ENCODE measurements around the gene TEX101.

The TEX101 gene

DNA sequence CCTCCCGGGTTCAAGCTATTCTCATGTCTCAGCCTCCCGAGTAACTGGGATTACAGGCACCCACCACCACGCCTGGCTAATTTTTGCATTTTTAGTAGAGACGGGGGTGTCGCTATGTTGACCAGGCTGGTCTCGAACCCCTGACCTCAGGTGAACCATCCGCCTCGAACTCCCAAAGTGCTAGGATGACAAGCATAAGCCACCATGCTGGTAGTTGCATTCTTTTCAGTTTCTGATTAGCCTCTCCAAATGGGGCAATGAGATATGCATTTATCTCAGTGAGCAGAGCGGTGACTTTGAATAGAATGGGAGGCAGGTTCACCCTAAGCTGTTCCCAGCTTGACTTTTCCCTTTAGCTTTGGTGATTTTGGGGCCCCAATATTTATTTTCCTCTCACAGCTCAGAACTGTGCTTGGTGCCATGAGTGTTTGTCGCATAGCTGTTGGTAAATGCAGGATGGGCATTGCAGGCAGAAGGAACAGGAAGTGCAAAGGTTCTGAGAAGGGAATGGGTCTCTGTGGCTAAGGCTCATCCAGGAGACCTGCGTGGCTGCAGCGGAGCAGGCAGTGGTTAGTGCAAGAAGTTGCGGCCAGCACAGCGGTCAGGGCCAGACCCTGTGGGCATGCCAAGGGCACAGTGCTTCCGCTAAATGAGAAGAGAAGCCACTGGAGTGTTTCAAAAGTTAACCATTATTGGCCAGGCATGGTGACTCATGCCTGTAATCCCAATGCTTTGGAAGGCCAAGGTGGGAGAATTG, 30.0 kb downstream of the TEX101 start:
- DNase-seq (ENCODE audit: extremely low spot score, insufficient read length, low read depth) (no peak), FAIRE-seq (no peak)

DNA sequence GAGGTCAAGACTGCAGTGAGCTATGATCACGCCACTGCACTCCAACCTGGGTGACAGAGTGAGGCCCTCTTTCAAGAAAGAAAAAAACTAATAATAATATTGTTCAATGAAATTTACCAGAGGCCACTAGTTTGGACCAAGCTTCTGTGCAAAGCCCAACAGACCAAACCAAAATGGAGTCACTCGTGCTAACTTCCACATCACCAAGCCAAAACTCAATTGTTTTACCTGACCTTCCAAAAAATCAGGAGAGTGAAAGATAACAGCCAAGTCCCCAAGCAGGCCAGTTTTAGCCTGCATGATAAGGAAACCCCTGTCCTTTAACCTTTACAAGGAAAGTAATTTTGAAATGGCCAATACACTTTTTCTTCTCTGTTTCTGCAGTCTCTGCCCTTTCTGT, 30.7 kb downstream of the TEX101 start:
- no peak for FAIRE-seq
- no peak for DNase-seq (ENCODE audit: extremely low spot score, insufficient read length, low read depth)

DNA sequence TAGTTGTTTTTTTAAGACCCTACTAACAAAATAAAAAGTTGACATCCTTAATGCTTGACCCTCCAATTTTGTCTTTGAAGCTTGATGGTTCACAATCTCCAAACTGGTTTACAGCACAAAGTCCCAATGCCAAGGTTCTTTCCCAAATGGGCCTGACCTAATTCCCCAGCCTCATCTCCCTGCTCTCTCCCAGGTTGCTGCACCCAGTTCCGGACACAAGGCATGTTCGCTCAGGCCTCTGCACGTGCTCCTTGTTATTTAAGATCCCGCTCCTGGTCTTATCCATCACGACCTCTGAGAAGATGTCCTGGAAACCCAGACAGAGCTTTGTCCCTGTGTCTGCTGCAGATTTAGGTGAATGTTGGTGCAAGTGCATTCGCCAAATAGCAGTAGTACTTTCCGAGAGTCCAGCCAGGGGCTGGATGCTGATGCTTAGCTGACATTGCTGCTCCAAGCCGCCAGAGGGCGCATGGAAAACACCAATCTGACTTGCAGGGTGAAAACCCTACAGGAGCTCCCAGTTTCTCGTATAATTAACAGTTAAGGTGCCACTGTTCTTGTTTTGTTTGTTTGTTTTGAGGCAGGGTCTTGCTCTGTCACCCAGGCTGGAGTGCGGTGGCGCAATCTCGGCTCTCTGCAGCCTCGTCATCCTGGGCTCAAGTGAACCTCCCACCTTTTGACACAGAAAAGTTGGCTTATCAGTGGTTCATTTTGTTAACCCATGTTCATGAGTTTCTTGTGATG, 32.2 kb downstream of the TEX101 start:
- DNase-seq (ENCODE audit: extremely low spot score, insufficient read length, low read depth) (peak; percentile 58), FAIRE-seq (peak; percentile 82)

DNA sequence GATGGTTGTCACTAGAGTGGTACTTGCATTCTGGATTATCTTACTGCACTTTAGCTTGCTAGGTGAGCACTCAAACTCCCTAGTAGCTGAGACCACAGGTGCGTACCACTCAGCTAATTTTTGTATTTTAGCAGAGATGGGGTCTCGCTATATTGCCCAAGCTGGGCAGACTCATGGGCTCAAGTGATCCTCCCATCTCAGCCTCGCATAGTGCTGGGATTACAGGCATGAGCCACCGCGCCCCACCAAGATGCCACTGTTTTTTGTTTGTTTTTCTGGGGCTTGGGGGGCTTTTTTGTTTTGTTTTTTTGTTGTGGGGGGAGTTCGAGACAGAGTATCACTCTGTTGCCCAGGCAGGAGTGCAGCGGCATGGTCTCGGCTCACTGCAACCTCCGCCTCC, 33.0 kb downstream of the TEX101 start:
- no peak for DNase-seq (ENCODE audit: extremely low spot score, insufficient read length, low read depth)
- FAIRE-seq, result no peak

DNA sequence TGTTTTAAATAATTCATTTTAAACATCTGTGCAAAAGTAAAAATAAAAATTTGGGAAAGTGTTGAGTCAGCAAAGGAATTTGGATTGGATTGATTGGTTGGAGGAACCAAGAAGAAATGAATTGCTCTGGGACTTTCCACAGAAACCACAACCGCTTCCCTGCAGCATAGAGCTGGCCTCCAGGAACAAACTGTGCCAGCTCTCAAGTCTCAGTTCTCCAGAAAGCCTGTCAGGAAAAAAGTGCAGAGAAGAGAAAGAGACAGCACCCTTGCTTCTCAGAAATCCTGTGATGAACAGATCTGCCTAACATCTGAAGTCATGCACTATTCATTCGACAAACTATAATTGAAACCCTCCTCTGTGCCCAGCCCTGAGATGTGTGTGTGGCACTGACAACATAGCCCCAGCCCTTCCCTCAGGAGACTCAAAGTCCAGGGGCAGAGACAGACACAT, 35.9 kb downstream of the TEX101 start:
- no peak for DNase-seq (ENCODE audit: extremely low spot score, insufficient read length, low read depth)
- FAIRE-seq, result no peak

DNA sequence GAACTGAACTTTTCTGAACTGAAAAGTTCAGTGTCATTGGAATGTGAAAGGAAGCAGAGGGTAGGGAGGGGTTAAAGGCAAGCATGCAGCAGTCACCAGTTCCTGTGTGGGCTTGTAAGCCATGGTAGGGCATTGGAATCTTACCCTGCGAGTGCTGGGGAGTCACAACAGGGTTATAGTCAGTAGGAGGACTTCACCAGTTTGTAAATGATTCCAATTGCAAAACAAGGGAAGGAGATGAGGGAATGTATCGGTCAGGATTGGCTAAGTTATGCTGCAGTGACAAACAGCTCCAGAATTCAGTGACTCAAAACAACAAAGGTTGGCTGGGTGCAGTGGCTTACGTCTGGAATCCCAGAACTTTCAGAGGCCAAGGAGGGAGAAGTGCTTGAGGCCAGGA, 37.9 kb downstream of the TEX101 start:
- FAIRE-seq, result no peak
- no peak for DNase-seq (ENCODE audit: extremely low spot score, insufficient read length, low read depth)

DNA sequence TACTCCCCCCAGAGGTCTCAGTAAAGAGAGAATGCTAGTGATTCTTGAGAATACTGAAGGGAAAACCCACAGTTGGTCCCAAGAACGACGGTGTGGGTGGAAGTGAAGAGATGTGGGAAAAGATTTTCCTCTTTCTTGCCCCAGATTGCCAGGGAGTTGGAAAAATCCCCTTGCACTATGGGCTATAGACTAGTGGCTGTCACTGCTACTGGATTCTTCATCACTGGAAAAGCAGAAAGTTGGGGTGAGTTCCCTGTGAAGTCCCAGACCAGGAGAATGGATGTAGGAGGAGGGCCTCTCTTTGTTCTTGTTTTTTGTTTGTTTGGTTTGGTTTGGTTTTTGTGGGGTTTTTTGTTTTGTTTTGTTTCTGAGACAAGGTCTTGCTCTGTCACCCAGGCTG, 39.3 kb downstream of the TEX101 start:
- FAIRE-seq, result no peak
- DNase-seq (ENCODE audit: extremely low spot score, insufficient read length, low read depth), result no peak

DNA sequence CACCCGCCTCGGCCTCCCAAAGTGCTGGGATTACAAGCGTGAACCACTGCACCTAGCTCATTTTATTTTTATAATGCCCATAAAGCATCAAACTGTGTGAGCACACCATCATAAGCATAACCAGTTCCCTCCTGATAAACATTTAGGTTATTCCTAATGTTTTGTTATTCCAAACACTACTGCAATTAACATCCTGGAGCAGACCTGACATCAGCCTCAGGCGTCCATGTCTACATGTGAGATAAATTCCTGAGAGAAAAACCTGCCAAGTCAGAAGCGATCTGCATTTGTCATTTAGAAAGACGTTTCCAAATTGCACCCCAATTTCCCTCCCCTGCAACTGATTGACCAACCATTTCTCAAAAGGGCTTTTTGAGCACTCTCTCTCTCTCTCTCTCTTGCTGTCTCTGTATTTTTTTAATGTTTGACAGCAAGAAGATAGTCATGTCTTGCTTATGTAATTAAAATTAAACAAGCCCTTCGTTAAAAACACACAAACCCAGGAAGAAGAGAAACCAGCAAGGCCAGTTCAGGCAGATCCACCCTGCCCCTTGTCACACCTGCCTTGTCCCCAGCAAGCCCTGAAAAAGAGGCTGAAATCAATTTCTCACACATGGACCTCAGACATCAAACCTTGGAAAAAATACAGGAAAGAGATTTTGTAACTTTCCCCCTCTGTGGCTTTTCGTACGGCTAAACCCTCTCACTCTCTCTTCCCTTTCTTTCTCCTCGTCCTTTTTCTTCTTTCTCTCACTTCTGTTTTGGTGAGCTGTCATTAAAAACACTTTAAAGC, 40.8 kb downstream of the TEX101 start:
- DNase-seq (ENCODE audit: extremely low spot score, insufficient read length, low read depth) (no peak), FAIRE-seq (no peak)

DNA sequence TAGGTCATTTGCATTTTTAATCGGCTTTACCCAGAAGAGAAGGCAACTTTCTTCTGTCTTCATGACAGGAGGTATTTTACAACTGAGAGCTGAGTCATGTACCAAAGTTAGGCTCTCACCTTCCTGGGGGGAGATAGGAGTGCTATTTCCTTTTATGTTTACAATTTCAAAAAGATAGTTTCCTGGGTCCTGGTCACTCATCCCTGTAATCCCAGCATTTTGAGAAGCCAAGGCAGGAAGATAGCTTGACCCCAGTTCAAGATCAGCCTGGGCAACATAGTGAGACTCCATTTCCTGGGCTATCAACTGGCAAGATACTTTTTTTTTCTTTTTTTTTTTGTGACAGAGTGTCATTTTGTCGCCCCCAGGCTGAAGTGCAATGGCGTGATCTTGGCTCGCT, 43.1 kb downstream of the TEX101 start:
- DNase-seq (ENCODE audit: extremely low spot score, insufficient read length, low read depth) (no peak), FAIRE-seq (no peak)

DNA sequence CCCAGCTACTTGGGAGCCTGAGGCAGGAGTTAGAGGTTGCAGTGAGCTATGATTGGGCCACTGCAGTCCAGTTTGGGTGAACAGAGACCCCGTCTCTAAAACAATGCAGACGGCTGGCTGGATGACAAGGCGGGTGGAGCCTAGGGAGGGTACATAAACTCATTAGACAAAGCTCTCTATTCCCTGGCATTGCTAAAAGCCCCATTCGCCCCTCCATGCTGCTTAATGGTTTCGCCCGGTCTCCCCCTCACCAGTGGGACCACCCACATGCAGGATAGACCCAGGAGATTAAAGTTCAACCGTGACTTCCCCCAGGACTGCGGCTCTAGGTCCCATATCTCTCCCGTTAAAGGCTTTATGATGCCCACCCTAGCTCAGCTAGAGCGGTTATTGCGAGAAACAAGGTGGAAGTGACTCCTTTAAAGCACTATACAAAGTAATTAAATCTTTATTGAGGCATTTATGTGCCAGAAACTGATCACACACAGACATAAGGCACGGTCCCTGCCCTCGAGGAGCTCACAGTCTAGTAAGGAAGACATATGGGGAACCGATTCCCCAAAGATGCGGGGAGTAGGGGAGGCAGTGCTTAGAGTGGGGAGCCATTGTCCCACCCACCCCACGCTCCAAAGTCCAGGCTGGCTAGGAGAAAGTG, 45.8 kb downstream of the TEX101 start:
- FAIRE-seq (no peak), DNase-seq (ENCODE audit: extremely low spot score, insufficient read length, low read depth) (no peak)

DNA sequence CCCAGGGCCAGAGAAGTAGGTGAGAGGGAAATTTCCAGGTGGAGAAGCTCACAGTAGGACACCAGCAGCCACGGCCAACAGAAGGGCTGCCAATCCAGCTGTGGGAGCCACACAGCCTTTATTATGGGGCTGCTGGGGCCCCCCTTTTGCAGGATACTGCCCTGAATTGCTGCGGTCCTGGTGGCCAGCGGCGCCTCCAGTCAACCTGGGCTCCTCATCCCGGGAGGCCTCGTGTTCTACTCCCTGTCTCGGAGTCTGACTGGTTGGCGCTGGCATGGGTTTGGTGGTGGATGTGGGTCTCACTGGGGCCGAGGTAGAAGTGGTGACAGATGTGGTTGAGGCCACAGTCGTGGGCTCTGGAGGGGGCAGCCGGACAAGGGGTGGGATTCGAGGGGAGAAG, 46.6 kb downstream of the TEX101 start:
- DNase-seq (ENCODE audit: extremely low spot score, insufficient read length, low read depth), result no peak
- FAIRE-seq, result no peak

DNA sequence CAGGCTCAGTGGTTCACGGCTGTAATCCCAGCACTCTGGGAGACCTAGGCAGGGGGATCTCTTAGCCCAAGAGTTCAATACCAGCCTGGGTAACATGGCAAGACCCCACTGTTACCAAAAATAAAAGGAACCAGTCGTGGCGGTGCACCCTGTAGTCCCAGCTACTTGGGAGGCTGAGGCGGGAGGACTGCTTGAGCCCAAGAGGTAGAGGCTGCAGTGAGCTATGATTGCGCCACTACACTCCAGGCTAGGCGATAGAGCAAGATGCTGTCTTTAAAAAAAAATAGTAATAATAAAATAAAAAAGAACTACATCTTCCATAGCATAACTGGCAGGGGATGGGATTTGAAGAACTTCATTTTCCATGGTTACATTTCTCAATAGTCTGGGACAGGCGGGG, 47.7 kb downstream of the TEX101 start:
- FAIRE-seq, result no peak
- DNase-seq (ENCODE audit: extremely low spot score, insufficient read length, low read depth), result no peak

DNA sequence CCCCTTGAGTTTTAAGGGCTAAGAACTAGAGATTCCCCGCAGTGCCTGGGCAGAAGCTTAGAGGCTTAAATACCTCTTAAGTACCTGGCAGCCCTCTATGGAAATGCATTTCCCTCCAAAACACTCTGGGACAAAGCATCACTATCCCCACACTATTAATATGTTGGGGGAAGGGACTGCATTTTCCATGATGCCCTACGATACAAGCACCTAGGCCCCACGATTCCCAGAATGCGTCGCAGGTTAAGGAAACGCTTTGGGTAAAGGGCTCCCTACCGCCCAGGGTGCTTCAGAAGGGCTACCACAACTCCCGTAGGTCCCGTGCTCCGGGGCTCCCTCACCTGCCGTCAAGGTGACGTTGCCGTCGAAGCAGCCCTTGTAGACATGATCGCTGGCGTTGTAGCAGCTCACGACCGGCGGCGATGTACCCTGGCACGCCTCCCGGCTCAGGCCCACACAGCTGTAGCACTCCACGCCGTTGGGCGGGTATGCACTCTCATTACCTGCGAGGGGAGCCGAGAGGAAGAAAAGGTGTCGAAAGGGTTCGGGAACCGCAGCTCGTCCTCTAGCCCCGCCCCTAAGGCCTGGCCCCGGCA, 48.2 kb downstream of the TEX101 start:
- DNase-seq (ENCODE audit: extremely low spot score, insufficient read length, low read depth) (no peak), FAIRE-seq (no peak)

DNA sequence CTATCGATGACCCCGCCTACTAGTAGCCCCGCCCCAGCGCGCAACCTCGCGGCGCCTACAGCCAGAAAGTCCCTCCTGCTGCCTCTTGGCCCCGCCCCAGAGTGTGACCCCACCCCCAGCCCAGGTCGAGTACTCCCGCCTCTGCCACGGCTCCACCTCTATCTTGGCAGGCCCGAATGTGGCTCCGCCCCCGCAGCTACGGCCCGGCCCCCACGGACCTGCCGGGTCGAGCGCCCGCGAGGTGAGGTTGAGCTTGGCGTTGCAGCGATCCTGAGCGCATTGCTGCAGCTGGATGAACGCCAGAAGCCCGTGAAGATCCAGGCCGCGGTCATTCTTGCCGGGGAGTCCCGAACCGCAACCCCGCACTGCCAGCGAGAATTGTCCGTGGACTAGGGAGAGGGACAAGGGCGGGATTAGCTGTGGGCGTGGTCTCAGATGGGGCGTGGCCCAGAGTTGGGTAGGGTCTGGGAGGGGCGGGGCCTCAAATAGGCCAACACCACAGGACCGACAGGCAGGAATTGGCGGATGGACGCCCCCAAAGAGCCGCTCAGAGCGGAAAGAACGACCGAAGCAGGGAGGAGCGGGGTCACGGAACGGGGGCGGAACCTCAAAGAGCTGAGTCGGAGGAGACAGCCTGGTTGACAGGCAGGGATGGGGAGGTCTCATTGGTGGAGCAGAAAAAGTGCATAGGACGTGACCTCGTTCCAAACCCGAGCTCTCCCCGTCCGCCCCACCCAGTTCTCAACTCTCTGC, 48.9 kb downstream of the TEX101 start:
- FAIRE-seq, result peak; percentile 92
- DNase-seq (ENCODE audit: extremely low spot score, insufficient read length, low read depth), result peak; percentile 96

DNA sequence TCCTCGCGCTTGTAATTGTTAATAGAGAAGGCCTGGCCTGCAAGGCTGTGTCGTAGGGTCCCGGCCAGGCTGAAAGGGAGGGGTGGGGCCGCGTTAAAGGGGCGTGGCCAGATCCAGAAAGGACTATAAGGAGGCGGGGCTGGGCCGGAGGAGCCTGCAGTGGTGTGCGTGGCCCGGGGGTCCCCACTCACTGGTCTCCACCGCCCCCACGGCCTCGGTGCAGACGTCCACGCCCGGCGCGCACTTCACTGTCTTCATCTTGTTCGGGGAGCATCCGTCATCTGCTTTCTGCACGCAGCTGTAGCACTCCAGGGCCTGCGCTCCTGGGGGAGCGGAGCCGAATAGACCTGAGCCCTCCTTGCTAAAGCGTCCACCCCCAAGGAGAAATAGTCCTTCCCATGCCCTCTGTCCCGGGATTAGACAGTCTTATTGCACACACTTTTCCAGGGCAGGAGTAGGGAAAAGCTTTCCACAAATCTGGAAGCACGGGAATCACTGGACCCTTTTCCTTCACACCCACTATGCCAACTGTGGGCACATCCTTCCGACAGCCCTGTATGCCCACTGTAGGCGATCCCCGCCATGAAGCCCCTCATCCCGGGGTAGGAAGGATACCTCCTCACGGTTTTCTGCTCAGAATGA, 49.6 kb downstream of the TEX101 start:
- FAIRE-seq, result no peak

DNA sequence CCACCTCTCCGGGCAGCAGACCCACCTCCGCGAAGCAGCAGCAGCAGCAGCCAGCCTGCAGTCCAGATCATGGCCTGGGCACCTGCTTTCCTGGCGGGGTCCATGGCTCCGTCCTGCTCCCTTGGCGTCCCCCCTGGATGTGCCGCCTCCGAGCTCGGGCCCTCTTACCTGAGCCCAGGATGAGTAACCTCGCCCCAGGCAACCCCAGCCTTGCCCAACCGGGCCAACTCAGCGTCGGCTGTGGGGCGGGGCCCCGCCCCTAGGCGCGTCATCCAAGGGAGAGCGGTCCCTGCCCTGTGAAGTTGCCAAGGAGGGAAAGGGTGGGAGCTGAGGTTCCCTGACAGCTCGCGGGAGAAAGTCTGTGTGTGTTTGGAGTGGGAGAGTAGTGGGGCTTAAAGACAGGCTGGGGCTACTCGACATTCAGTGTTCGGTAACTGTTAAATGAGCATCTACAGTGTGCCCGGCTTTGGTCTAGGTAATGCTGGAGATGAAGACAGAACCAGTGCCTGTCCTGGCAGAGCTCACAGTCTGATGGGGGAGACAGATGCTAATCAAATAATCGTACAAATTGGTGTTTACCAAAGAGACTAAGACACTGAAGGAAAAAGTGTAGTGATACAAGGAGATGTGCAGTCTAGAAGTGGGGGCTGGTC, 50.9 kb downstream of the TEX101 start, which contains the start of gene LYPD3:
Gene LYPD3 (minus strand): TSS at position 141 of the 653 bp plus-strand sequence. CDS start 37 bp downstream, at position 104.
- no peak for FAIRE-seq

More for the DNA sequence above, 49.6 kb downstream of the TEX101 start:
- peak; percentile 50 for DNase-seq (ENCODE audit: extremely low spot score, insufficient read length, low read depth)

DNA sequence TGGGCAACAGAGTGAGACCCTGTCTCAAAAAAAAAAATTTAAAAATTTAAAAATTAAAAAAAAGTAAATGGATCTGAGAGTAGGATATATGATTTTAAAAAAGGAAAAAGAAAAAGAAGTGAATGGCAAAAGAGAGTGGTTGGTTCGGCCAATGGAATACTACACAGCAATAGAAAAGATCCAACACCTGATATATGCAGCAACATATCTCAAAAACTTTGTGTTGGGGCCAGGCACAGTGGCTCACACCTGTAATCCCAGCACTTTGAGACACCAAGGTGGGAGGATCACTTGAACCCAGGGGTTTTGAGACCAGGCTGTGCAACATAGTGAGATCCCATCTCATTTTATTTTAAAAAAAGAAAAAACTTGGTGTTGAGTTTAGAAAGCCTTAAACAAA, 52.1 kb downstream of the TEX101 start:
- DNase-seq (ENCODE audit: extremely low spot score, insufficient read length, low read depth), result no peak
- no peak for FAIRE-seq

More for the DNA sequence above, 50.9 kb downstream of the TEX101 start, which contains the start of gene LYPD3:
- no peak for DNase-seq (ENCODE audit: extremely low spot score, insufficient read length, low read depth)

DNA sequence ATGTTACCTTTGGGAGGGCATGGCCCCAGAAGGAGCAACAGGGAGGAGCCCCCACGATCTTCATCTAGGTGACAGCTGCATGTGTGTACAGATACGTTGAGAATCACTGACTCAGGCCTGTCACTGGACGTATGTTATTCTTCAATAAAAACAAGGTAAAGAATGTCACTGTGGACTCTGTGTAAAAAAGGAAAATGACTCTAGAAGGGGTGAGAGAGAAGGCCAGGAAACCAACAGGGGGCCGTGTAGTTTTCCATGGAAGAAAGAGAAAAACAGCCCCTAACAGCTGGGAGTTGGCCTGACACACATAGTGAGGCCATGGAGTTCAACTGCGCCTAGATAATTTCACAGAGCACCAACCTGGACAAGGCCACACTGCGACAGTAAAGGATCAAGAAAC, 52.6 kb downstream of the TEX101 start:
- FAIRE-seq, result no peak

More for the DNA sequence above, 52.6 kb downstream of the TEX101 start:
- no peak for DNase-seq (ENCODE audit: extremely low spot score, insufficient read length, low read depth)
